D721Med (cell line): Measurements from ENCODE around the gene ECE1.

Experiments
- DNase-seq: peaks from one replicate; pipeline ENCODE4 v3.0.0; 2011; ENCODE audit warnings: low spot score; ENCODE audit not compliant: insufficient read length
- FAIRE-seq: peaks from 2 replicates; lab custom pipeline; 2011; peaks lifted over from hg19 to GRCh38; lab: Jason Lieb, UNC
- CTCF ChIP-seq: IDR thresholded peaks from 2 replicates; pipeline ENCODE4 v1.5.1; 2012; ENCODE audit warnings: mild to moderate bottlenecking, control low read depth; ENCODE audit not compliant: insufficient read depth; ENCODE audit errors: missing control alignments

The ECE1 gene

GRCh38 chr1:21313203-21313885 is 23.1 kb upstream of the ECE1 start:
- no peak for TF ChIP-seq CTCF
- FAIRE-seq (no peak), DNase-seq (no peak)

- no peak for FAIRE-seq
- no peak for DNase-seq
These were observed 22.2 kb upstream of the ECE1 start for GRCh38 chr1:21312407-21312992.

GRCh38 chr1:21311016-21311415 is 20.8 kb upstream of the ECE1 start:
- no peak for TF ChIP-seq CTCF
- no peak for FAIRE-seq
- DNase-seq, result no peak

More at GRCh38 chr1:21312407-21312992, 22.2 kb upstream of the ECE1 start:
- no peak for TF ChIP-seq CTCF

GRCh38 chr1:21308847-21309652 is 18.8 kb upstream of the ECE1 start:
- FAIRE-seq (no peak), DNase-seq (no peak)
- no peak for TF ChIP-seq CTCF

GRCh38 chr1:21308330-21308729 is 18.1 kb upstream of the ECE1 start:
- no peak for FAIRE-seq
- DNase-seq, result no peak
- TF ChIP-seq CTCF, result no peak

- FAIRE-seq, result no peak
- DNase-seq, result no peak
- no peak for TF ChIP-seq CTCF
These were observed 17.5 kb upstream of the ECE1 start for GRCh38 chr1:21307663-21308305.
